GM20000 (cell line): ENCODE measurements around the gene PIEZO1.
A peak's percentile ranks its signal among the peaks of the same experiment; 100 is the strongest.

ENCODE experiments used
- DNase-seq: peaks from one replicate; pipeline ENCODE4 v3.0.0; 2012; ENCODE audit warnings: low spot score
- TF ChIP-seq, protein P1 (sequence below): IDR thresholded peaks from 2 replicates; pipeline ENCODE4 v1.5.1; 2012; ENCODE audit warnings: mild to moderate bottlenecking, control low read depth; ENCODE audit errors: extremely low read depth, missing control alignments

Gene PIEZO1

DNA sequence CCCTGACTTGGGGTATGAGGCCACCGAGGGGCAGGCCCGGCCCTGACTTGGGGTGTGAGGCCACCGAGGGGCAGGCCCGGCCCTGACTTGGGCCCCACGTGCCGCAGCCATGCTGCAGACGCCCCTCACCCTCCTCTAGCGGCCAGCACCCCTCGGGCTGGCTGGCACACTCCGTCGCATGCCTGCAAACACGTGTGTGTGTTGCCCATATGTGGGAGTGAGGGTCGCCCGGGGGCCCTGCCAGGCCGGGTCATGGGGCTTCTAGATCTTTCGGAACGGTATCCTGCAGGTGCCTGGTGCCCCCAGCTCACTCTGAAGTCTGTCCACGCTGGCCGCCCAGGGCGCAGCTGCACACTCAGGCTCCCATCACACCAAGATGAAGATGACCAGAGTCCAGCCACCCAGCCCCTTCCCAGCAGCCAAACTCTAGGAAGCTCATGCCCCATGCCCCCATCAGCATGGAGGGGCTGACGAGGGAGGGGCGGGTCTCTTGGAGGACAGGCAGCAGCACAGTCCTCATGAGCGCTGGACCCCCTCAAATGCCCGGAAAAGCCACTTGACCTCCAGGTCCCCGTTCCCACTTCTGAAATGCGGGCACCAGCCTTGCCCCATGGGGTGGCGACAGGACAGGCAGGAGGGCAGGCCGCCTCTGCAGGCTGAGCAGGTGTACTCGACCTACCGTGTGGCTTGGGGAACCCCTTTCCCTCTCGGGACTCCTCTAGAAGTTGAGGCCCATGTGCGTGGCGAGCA is 44.9 kb downstream of the PIEZO1 start:
- TF ChIP-seq, protein P1, sequence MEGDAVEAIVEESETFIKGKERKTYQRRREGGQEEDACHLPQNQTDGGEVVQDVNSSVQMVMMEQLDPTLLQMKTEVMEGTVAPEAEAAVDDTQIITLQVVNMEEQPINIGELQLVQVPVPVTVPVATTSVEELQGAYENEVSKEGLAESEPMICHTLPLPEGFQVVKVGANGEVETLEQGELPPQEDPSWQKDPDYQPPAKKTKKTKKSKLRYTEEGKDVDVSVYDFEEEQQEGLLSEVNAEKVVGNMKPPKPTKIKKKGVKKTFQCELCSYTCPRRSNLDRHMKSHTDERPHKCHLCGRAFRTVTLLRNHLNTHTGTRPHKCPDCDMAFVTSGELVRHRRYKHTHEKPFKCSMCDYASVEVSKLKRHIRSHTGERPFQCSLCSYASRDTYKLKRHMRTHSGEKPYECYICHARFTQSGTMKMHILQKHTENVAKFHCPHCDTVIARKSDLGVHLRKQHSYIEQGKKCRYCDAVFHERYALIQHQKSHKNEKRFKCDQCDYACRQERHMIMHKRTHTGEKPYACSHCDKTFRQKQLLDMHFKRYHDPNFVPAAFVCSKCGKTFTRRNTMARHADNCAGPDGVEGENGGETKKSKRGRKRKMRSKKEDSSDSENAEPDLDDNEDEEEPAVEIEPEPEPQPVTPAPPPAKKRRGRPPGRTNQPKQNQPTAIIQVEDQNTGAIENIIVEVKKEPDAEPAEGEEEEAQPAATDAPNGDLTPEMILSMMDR: no peak
- DNase-seq: no peak

- TF ChIP-seq, protein P1: no peak
- DNase-seq: no peak
Measured at GRCh38 chr16:88739139-88739976, 45.7 kb downstream of the PIEZO1 start.

- TF ChIP-seq, protein P1: no peak
- no peak for DNase-seq
Measured at GRCh38 chr16:88738151-88739084, 46.6 kb downstream of the PIEZO1 start.

GRCh38 chr16:88737298-88738150 is 47.5 kb downstream of the PIEZO1 start:
- TF ChIP-seq, protein P1: peak; percentile 97
- DNase-seq: peak; percentile 95

GRCh38 chr16:88736496-88736895 is 48.5 kb downstream of the PIEZO1 start:
- TF ChIP-seq, protein P1: no peak

GRCh38 chr16:88736088-88736487 is 48.9 kb downstream of the PIEZO1 start:
- DNase-seq: no peak

More at GRCh38 chr16:88736496-88736895, 48.5 kb downstream of the PIEZO1 start:
- DNase-seq: no peak

More at GRCh38 chr16:88736088-88736487, 48.9 kb downstream of the PIEZO1 start:
- TF ChIP-seq, protein P1: no peak
